Panc1 (cell line): ENCODE data around the gene TMEM229B. TPM values are rescaled to one million over a fixed set of nuclear protein-coding genes. Genes with fewer than 3 reads are reported as not detected.

Experiments used
- ATAC-seq: fragments of 200-7000 bp; cut with Tn5 transposase; 2 replicates; pipeline ENCODE4 v1.9.1; 2020; ENCODE audit warnings: mild to moderate bottlenecking, moderate library complexity
- BruUV-seq: library from RNA; stranded (reverse); fragments of 400-500 nt; replicated peaks from 2 replicates; lab custom pipeline; 2021; lab: Mats Ljungman, UMichigan
- CTCF ChIA-PET: fragments of 300-600 bp; sonication (Branson Sonifier 250); formaldehyde crosslinking; loops from one replicate; lab custom pipeline; 2022; ENCODE audit warnings: antibody characterized with exemption; lab: Charles Lee
- POLR2A ChIA-PET: fragments of 300-600 bp; sonication (Branson Sonifier 250); formaldehyde crosslinking; loops from one replicate; lab custom pipeline; 2022; ENCODE audit warnings: antibody characterized with exemption; lab: Charles Lee
- DNase-seq: peaks from one replicate; pipeline ENCODE4 v3.0.0-alpha.2; 2010; ENCODE audit warnings: low read depth, low spot score
- H3K27ac ChIP-seq: 2 replicates; pipeline ENCODE4 v1.5.1; 2011; ENCODE audit warnings: mild to moderate bottlenecking, low read length, inconsistent platforms
- H3K27me3 ChIP-seq: fragments of 200-500 bp; sonication (Bioruptor generic); 2 replicates; pipeline ENCODE4 v1.6.0; 2014; ENCODE audit warnings: low read length, inconsistent platforms; ENCODE audit not compliant: control insufficient read depth, insufficient read depth
- H3K36me3 ChIP-seq: fragments of 200-500 bp; sonication (Bioruptor generic); 2 replicates; pipeline ENCODE4 v1.5.1; 2014; ENCODE audit warnings: inconsistent platforms, mild to moderate bottlenecking, low read length, moderate library complexity; ENCODE audit not compliant: control insufficient read depth, insufficient read depth
- H3K4me1 ChIP-seq: 2 replicates; pipeline ENCODE4 v1.5.1; 2011; ENCODE audit warnings: inconsistent platforms, mild to moderate bottlenecking, low read length, moderate library complexity; ENCODE audit not compliant: control insufficient read depth, insufficient read depth
- H3K4me3 ChIP-seq, 2 experiments: 2 replicates each; pipeline ENCODE4 v1.5.1; 2011 to 2012; ENCODE audit warnings: low read depth in 2 of 2, low read length in 2 of 2, mild to moderate bottlenecking in 2 of 2, inconsistent platforms in 1 of 2, moderate library complexity in 1 of 2
- H3K9me3 ChIP-seq: fragments of 200-500 bp; sonication (Bioruptor generic); 2 replicates; pipeline ENCODE4 v1.5.1; 2014; ENCODE audit warnings: low read depth, mild to moderate bottlenecking, inconsistent platforms, low read length, moderate library complexity; ENCODE audit not compliant: control insufficient read depth, insufficient read depth
- POLR2AphosphoS5 ChIP-seq: IDR thresholded peaks from 2 replicates; pipeline ENCODE4 v1.6.1; 2012; ENCODE audit warnings: mild to moderate bottlenecking, low read depth, low read length, moderate library complexity
- SIN3A ChIP-seq: IDR thresholded peaks from 2 replicates; pipeline ENCODE4 v1.6.1; 2012; ENCODE audit warnings: low read depth, mild to moderate bottlenecking, low read length, moderate library complexity, borderline replicate concordance; ENCODE audit not compliant: insufficient read depth
- TCF7L2 ChIP-seq: IDR thresholded peaks from 2 replicates; pipeline ENCODE4 v1.6.1; 2011; ENCODE audit warnings: mild to moderate bottlenecking, low read depth, low read length, inconsistent platforms
- in situ Hi-C: cut with HindIII; loops from 2 replicates; pipeline ENCODE4 v1.10.0; 2016; ENCODE audit warnings: low sequenced_read_pairs, low pct_unique_long_range_greater_than_20kb
- intact Hi-C: fragments of 100-400 bp; cut with micrococcal nuclease; formaldehyde crosslinking; loops from one replicate; pipeline ENCODE4 v1.10.0; 2022; ENCODE audit not compliant: unreplicated experiment
- total RNA-seq: library from RNA; stranded (reverse); gene quantifications from one replicate; pipeline ENCODE4 v1.2.1, GENCODE V29; 2021; ENCODE audit not compliant: unreplicated experiment
- TF ChIP-seq, protein P1 (sequence below), 2 experiments: IDR thresholded peaks; 2 replicates each; pipeline ENCODE4 v1.6.1; 2011 to 2012; ENCODE audit warnings: low read depth in 2 of 2, control low read depth in 1 of 2, low read length in 1 of 2, mild to moderate bottlenecking in 1 of 2, moderate library complexity in 1 of 2; ENCODE audit not compliant: insufficient read depth in 1 of 2
- TF ChIP-seq, protein P2 (sequence below): fragments of 450-650 bp; IDR thresholded peaks from 2 replicates; pipeline ENCODE4 v1.5.1; 2017; ENCODE audit warnings: mild to moderate bottlenecking

TMEM229B gene
- total RNA-seq, 1 experiment from 2014 or later = 1.6 TPM

DNA sequence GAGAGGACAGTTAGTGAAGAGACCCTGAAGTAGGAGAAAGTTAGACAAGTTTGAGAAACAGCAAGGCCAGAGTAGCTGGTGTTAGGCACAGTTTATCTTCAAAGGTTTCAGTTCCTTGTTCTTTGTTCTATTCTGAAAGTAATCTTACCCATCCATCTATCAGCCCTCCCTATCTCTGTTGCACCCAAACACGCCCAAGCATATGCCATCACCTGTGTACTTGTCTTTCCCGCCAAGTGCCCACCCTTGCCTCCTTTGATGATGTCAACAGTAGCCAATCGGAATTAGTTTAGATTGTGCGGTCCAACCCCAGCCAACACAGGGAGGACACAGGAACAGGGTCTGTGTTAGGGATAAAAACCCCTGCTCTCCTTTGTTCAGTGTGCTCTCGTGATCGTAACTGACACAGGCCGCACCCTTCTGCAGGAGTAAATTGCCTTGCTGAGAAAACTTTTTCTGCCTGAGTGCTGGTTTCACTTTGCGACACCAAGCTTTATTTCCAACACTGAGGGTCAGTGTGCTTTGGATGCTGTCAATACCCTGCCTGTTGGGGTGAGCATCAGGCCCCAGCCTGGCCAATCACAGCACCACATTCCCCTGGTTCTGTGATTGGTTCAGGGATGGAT lies 4.7 kb upstream of the TMEM229B start:
- BruUV-seq = no TSS peak
- in situ Hi-C loops = no loop called here
- intact Hi-C loops = no loop called here
- Histone ChIP-seq H3K9me3 (peaks cover 13% of the 10 kb centered on the region; the same call in 1 of the 2 replicates), H3K27me3 (no peaks in the 10 kb centered on the region), H3K36me3 (no peaks in the 10 kb centered on the region), H3K27ac (no peak overlapping the region), H3K4me3 (no peak overlapping the region), H3K4me1 (no peaks in the 10 kb centered on the region)
- TF ChIP-seq, protein P1, sequence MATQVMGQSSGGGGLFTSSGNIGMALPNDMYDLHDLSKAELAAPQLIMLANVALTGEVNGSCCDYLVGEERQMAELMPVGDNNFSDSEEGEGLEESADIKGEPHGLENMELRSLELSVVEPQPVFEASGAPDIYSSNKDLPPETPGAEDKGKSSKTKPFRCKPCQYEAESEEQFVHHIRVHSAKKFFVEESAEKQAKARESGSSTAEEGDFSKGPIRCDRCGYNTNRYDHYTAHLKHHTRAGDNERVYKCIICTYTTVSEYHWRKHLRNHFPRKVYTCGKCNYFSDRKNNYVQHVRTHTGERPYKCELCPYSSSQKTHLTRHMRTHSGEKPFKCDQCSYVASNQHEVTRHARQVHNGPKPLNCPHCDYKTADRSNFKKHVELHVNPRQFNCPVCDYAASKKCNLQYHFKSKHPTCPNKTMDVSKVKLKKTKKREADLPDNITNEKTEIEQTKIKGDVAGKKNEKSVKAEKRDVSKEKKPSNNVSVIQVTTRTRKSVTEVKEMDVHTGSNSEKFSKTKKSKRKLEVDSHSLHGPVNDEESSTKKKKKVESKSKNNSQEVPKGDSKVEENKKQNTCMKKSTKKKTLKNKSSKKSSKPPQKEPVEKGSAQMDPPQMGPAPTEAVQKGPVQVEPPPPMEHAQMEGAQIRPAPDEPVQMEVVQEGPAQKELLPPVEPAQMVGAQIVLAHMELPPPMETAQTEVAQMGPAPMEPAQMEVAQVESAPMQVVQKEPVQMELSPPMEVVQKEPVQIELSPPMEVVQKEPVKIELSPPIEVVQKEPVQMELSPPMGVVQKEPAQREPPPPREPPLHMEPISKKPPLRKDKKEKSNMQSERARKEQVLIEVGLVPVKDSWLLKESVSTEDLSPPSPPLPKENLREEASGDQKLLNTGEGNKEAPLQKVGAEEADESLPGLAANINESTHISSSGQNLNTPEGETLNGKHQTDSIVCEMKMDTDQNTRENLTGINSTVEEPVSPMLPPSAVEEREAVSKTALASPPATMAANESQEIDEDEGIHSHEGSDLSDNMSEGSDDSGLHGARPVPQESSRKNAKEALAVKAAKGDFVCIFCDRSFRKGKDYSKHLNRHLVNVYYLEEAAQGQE (IDR thresholded peaks at IDR 0.05; ENCODE audit: insufficient read depth in 1 of 2, low read depth in 2 of 2, low read length in 1 of 2) = no peak
- POLR2A ChIA-PET = no interaction called here
- CTCF ChIA-PET = no interaction called here
- DNase-seq (no peak), ATAC-seq (no peak)

DNA sequence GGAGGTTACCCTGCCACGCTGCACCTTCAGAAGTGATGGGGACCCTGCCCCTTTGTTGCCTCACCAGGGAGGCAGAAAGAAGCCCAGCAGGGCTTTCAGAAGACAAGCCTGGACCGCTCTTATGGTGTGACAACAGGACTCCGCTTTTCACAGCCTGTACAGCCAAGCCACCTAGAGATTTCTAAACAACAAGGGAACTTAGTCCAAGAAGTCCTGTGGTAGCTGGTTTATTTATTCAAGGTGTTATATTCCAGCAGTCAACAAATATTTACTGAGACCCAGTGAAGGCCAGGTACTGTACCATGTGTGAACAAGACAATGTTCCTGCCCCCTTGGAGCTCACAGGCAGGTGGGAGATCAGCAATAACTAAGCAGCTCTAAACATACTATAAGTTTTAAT lies 4.0 kb upstream of the TMEM229B start:
- no peaks in the 10 kb centered on the region for H3K27me3 ChIP-seq
- ChIA-PET POLR2A (no interaction called here), CTCF (no interaction called here)
- no TSS peak for BruUV-seq
- TF ChIP-seq, protein P2, sequence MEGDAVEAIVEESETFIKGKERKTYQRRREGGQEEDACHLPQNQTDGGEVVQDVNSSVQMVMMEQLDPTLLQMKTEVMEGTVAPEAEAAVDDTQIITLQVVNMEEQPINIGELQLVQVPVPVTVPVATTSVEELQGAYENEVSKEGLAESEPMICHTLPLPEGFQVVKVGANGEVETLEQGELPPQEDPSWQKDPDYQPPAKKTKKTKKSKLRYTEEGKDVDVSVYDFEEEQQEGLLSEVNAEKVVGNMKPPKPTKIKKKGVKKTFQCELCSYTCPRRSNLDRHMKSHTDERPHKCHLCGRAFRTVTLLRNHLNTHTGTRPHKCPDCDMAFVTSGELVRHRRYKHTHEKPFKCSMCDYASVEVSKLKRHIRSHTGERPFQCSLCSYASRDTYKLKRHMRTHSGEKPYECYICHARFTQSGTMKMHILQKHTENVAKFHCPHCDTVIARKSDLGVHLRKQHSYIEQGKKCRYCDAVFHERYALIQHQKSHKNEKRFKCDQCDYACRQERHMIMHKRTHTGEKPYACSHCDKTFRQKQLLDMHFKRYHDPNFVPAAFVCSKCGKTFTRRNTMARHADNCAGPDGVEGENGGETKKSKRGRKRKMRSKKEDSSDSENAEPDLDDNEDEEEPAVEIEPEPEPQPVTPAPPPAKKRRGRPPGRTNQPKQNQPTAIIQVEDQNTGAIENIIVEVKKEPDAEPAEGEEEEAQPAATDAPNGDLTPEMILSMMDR = no peak
- TF ChIP-seq, protein P1 (IDR thresholded peaks at IDR 0.05; ENCODE audit: insufficient read depth in 1 of 2, low read depth in 2 of 2, low read length in 1 of 2) = no peak
- TF ChIP-seq SIN3A (no peak), TCF7L2 (no peak), POLR2AphosphoS5 (no peak)
- no peak for ATAC-seq
- H3K4me3 ChIP-seq = no peak overlapping the region
- no peak overlapping the region for H3K27ac ChIP-seq
- H3K36me3 ChIP-seq = no peaks in the 10 kb centered on the region
- H3K4me1 ChIP-seq = no peaks in the 10 kb centered on the region
- in situ Hi-C loops = no loop called here
- H3K9me3 ChIP-seq = peaks cover 13% of the 10 kb centered on the region; the same call in 1 of the 2 replicates
- DNase-seq = no peak
- intact Hi-C loops = no loop called here
